CD14-positive monocyte (primary cell): Measurements from ENCODE around the gene EPO. TPM values are rescaled to one million over a fixed set of nuclear protein-coding genes. Genes with fewer than 3 reads are reported as not detected.

ENCODE experiments used
- DNase-seq, 3 donors: peaks; one replicate each; pipeline ENCODE4 v3.0.0-alpha.2; 2011 to 2022
- H2AFZ ChIP-seq: 2 replicates; pipeline ENCODE4 v1.6.0; 2012; ENCODE audit warnings: mild to moderate bottlenecking, low read depth, low read length, inconsistent platforms; ENCODE audit not compliant: insufficient read depth, poor library complexity, severe bottlenecking
- H3K27ac ChIP-seq, 2 donors: 1 replicate in 1 of 2; 2 replicates in 1 of 2; pipeline ENCODE4 v1.5.1; 2012 to 2013; ENCODE audit warnings: low read length in 2 of 2, control low read depth in 1 of 2, inconsistent platforms in 1 of 2, low read depth in 1 of 2, mild to moderate bottlenecking in 1 of 2
- H3K27me3 ChIP-seq, 2 donors: one replicate each; pipeline versions ENCODE4 v1.6.0 to v1.6.1; 2011 to 2013; ENCODE audit warnings: low read length in 2 of 2; ENCODE audit not compliant: control insufficient read depth in 2 of 2, insufficient read depth in 2 of 2
- H3K36me3 ChIP-seq, 2 donors: replicated peaks in 1 of 2; 1 replicate in 1 of 2; 2 replicates in 1 of 2; pipeline versions ENCODE4 v1.5.1 to v1.6.1; 2012 to 2013; ENCODE audit warnings: low read length in 2 of 2, control low read depth in 1 of 2, inconsistent platforms in 1 of 2, mild to moderate bottlenecking in 1 of 2; ENCODE audit not compliant: insufficient read depth in 2 of 2, control insufficient read depth in 1 of 2
- H3K4me1 ChIP-seq, 2 donors: 1 replicate in 1 of 2; 2 replicates in 1 of 2; pipeline versions ENCODE4 v1.5.1 to v1.6.1; 2012 to 2013; ENCODE audit warnings: low read length in 2 of 2, control low read depth in 1 of 2, inconsistent platforms in 1 of 2, mild to moderate bottlenecking in 1 of 2, moderate library complexity in 1 of 2; ENCODE audit not compliant: insufficient read depth in 2 of 2, control insufficient read depth in 1 of 2
- H3K4me2 ChIP-seq: replicated peaks from 2 replicates; pipeline ENCODE3; 2012; ENCODE audit warnings: low read length, moderate library complexity, mild to moderate bottlenecking; ENCODE audit not compliant: poor library complexity, severe bottlenecking; ENCODE audit errors: extremely low read depth
- H3K4me3 ChIP-seq, 3 experiments: fragments of 200-600 bp in 1 of 3; sonication (generic) in 1 of 3; replicated peaks in 1 of 3; 1 replicate in 2 of 3; 2 replicates in 1 of 3; pipeline ENCODE4 v1.5.1; 2011 to 2013; ENCODE audit warnings: low read length in 3 of 3, mild to moderate bottlenecking in 3 of 3, control low read depth in 2 of 3, low read depth in 2 of 3, inconsistent platforms in 1 of 3, moderate library complexity in 1 of 3
- H3K79me2 ChIP-seq: 2 replicates; pipeline ENCODE4 v1.6.0; 2012; ENCODE audit warnings: mild to moderate bottlenecking, control low read depth, inconsistent platforms, low read length, moderate library complexity; ENCODE audit not compliant: insufficient read depth
- H3K9ac ChIP-seq: 2 replicates; pipeline ENCODE4 v1.6.0; 2017; ENCODE audit warnings: low read length, mild to moderate bottlenecking; ENCODE audit not compliant: insufficient read depth, poor library complexity, severe bottlenecking
- H3K9me3 ChIP-seq, 2 donors: replicated peaks in 1 of 2; 1 replicate in 1 of 2; 2 replicates in 1 of 2; pipeline versions ENCODE4 v1.5.1 to v1.6.1; 2012 to 2013; ENCODE audit warnings: low read length in 2 of 2, control low read depth in 1 of 2; ENCODE audit not compliant: control insufficient read depth in 1 of 2, insufficient read depth in 1 of 2
- H4K20me1 ChIP-seq: 2 replicates; pipeline ENCODE4 v1.6.0; 2012; ENCODE audit warnings: mild to moderate bottlenecking, low read length, control low read depth, moderate library complexity; ENCODE audit not compliant: insufficient read depth
- H3K27ac Mint-ChIP-seq, 7 donors: one replicate each; pipeline ENCODE4 v1.8.0; 2020; ENCODE audit warnings: mild to moderate bottlenecking in 7 of 7, mixed read lengths in 7 of 7, moderate library complexity in 6 of 7, inconsistent platforms in 2 of 7
- H3K27me3 Mint-ChIP-seq, 3 donors: one replicate each; pipeline ENCODE4 v1.8.0; 2021 to 2022; ENCODE audit warnings: low read depth in 3 of 3, mild to moderate bottlenecking in 3 of 3, mixed read lengths in 3 of 3, moderate library complexity in 3 of 3, inconsistent platforms in 1 of 3
- H3K36me3 Mint-ChIP-seq, 2 donors: one replicate each; pipeline ENCODE4 v1.8.0; 2020; ENCODE audit warnings: mixed read lengths in 2 of 2, inconsistent platforms in 1 of 2, mild to moderate bottlenecking in 1 of 2
- H3K4me1 Mint-ChIP-seq: one replicate; pipeline ENCODE4 v1.8.0; 2020; ENCODE audit warnings: mild to moderate bottlenecking, mixed read lengths
- H3K4me3 Mint-ChIP-seq, 2 donors: one replicate each; pipeline ENCODE4 v1.8.0; 2020; ENCODE audit warnings: mild to moderate bottlenecking in 2 of 2, mixed read lengths in 2 of 2, moderate library complexity in 1 of 2
- H3K9me3 Mint-ChIP-seq, 7 donors: one replicate each; pipeline ENCODE4 v1.8.0; 2020 to 2022; ENCODE audit warnings: mixed read lengths in 7 of 7, mild to moderate bottlenecking in 6 of 7, moderate library complexity in 6 of 7, inconsistent platforms in 2 of 7
- CTCF ChIP-seq: fragments of 200-600 bp; IDR thresholded peaks from one replicate; pipeline ENCODE4 v1.8.0; 2022; ENCODE audit warnings: antibody characterized with exemption, mild to moderate bottlenecking
- WGBS: methylation state at CpG from one replicate; pipeline ENCODE4 v1.1.5; 2013; ENCODE audit warnings: missing lambda C conversion rate; ENCODE audit not compliant: insufficient coverage; 5-methylcytosine and 5-hydroxymethylcytosine counted together
- intact Hi-C, 2 donors: fragments of 100-400 bp; cut with micrococcal nuclease; formaldehyde crosslinking; loops; one replicate each; pipeline versions ENCODE4 v1.15.0 to v1.15.1; 2023
- polyA plus RNA-seq, 3 donors: library from polyadenylated mRNA; depleted of rRNA in 1 of 3; unstranded in 2 of 3; stranded (reverse) in 1 of 3; fragments of 300-500 nt in 2 of 3; fragments of >200 nt in 1 of 3; fragmentation: Illumina TruSeq in 2 of 3; gene quantifications; 1 replicate in 2 of 3; 2 replicates in 1 of 3; pipeline ENCODE4 v1.2.3, GENCODE V29; 2012 to 2021

Gene EPO
- polyA plus RNA-seq, 3 donors: not detected

DNA sequence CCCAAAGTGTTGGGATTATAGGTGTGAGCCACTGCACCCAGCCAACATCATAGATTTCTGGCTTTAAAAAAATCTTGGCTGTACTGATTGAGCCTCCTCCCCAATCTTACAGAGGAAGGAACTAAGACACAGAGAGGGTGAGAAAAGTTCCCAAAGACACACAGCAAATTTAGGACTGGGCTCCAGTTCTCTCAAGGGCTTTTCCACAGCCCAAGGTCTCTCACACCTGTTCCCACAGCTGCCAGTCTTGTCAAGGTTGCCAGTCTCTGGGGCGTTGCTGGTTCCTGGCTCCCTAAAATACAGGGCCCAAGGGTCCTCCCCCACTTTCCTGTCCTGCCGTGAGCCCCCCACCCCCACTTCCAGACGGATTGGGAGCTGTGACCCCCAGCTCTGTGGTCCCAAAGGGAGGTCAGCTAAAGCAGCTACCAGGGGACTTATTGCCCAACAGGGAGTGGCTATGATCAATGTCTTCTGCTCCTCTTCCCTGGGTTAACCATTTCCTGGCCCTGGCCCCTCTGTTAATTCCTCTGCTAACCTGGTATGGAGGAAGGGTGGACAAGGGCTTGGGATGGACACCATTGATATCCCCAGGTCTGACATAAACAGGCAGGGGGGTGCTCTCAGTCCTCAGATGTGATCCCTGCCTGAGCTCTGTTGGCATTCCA is 10.0 kb downstream of the EPO start:
- Histone ChIP-seq H3K27ac (no peak overlapping the region), H2AFZ (no peak overlapping the region), H3K4me1 (no peaks in the 10 kb centered on the region), H3K9ac (no peak overlapping the region), H3K9me3 (no peaks in the 10 kb centered on the region), H3K27me3 (no peaks in the 10 kb centered on the region), H3K4me3 (no peak overlapping the region), H3K36me3 (no peaks in the 10 kb centered on the region), H4K20me1 (no peaks in the 10 kb centered on the region), H3K4me2 (no peak overlapping the region), H3K79me2 (no peaks in the 10 kb centered on the region)
- Mint-ChIP-seq H3K4me3 (no peak overlapping the region), H3K36me3 (no peaks in the 10 kb centered on the region), H3K27ac (no peak overlapping the region), H3K4me1 (peaks cover 2% of the 10 kb centered on the region), H3K9me3 (no peaks in the 10 kb centered on the region), H3K27me3 (peaks cover 8 to 20% (median 17%) of the 10 kb centered on the region in 3 donors)
- DNase-seq: no peak
- no peak for TF ChIP-seq CTCF
- intact Hi-C loops: no loop called here
- WGBS: 100% methylated on average over 1 of the region's 3 CpGs

- intact Hi-C loops: no loop called here
- Histone ChIP-seq H3K4me3 (no peak overlapping the region), H3K27ac (no peak overlapping the region), H4K20me1 (no peaks in the 10 kb centered on the region), H3K9ac (no peak overlapping the region), H3K9me3 (no peaks in the 10 kb centered on the region), H3K36me3 (no peaks in the 10 kb centered on the region), H3K79me2 (no peaks in the 10 kb centered on the region), H2AFZ (no peak overlapping the region), H3K27me3 (no peaks in the 10 kb centered on the region), H3K4me2 (no peak overlapping the region), H3K4me1 (no peaks in the 10 kb centered on the region)
- H3K9me3 Mint-ChIP-seq: peaks cover 0 to 2% (median 0%) of the 10 kb centered on the region in 7 donors
- TF ChIP-seq CTCF: no peak
- DNase-seq: no peak
- H3K27me3 Mint-ChIP-seq: peaks cover 8 to 14% (median 13%) of the 10 kb centered on the region in 3 donors
- H3K4me3 Mint-ChIP-seq: no peak overlapping the region
- WGBS: 87% methylated on average over 4 of the region's 11 CpGs
- H3K4me1 Mint-ChIP-seq: no peaks in the 10 kb centered on the region
- no peaks in the 10 kb centered on the region for H3K36me3 Mint-ChIP-seq
- peak overlapping the region in 1 of 7 donors; percentile 31 for H3K27ac Mint-ChIP-seq
Observed at GRCh38 chr7:100731937-100732636, 11.8 kb downstream of the EPO start.
